Uterus (tissue), 4 donors: Measurements from ENCODE around the gene ESR2. TPM values are rescaled to one million over a fixed set of nuclear protein-coding genes. Genes with fewer than 3 reads are reported as not detected.

ENCODE experiments used
- DNase-seq, 2 donors: peaks; one replicate each; pipeline ENCODE4 v3.0.0-alpha.2; 2019 to 2020
- H3K27ac ChIP-seq, 2 donors: fragments of 200-600 bp; sonication (generic); 1 replicate in 1 of 2; 2 replicates in 1 of 2; pipeline ENCODE4 v1.5.1; 2016 to 2018
- H3K27me3 ChIP-seq, 2 donors: fragments of 200-600 bp; sonication (generic); one replicate each; pipeline ENCODE4 v1.5.1; 2018 to 2019; ENCODE audit warnings: control low read depth in 1 of 2
- H3K36me3 ChIP-seq, 2 donors: fragments of 200-600 bp; sonication (generic); one replicate each; pipeline ENCODE4 v1.5.1; 2019; ENCODE audit warnings: control low read depth in 1 of 2
- H3K4me1 ChIP-seq, 2 donors: fragments of 200-600 bp; sonication (generic); one replicate each; pipeline ENCODE4 v1.5.1; 2018 to 2019; ENCODE audit warnings: control low read depth in 1 of 2
- H3K4me3 ChIP-seq, 2 donors: fragments of 200-600 bp; sonication (generic); 1 replicate in 1 of 2; 2 replicates in 1 of 2; pipeline ENCODE4 v1.5.1; 2018 to 2019; ENCODE audit warnings: mild to moderate bottlenecking in 1 of 2
- H3K9me3 ChIP-seq, 2 donors: fragments of 200-600 bp; sonication (generic); one replicate each; pipeline ENCODE4 v1.5.1; 2019; ENCODE audit warnings: control low read depth in 1 of 2
- CTCF ChIP-seq, 4 experiments: fragments of 200-600 bp in 2 of 4; fragments of 450-650 bp in 2 of 4; sonication (generic) in 2 of 4; IDR thresholded peaks; one replicate each; pipeline ENCODE4 v1.5.1; 2016 to 2019; ENCODE audit warnings: antibody characterized with exemption in 4 of 4, mild to moderate bottlenecking in 2 of 4, moderate library complexity in 1 of 4
- POLR2A ChIP-seq, 2 donors: fragments of 450-650 bp; IDR thresholded peaks; one replicate each; pipeline ENCODE4 v1.6.1; 2016; ENCODE audit warnings: antibody characterized with exemption in 2 of 2, mild to moderate bottlenecking in 1 of 2, moderate library complexity in 1 of 2
- intact Hi-C: fragments of 100-400 bp; cut with DNase I; formaldehyde crosslinking; loops from one replicate; pipeline ENCODE4 v1.15.1; 2023; ENCODE audit warnings: low total_unique reads
- total RNA-seq, 4 donors: library from RNA; depleted of rRNA in 3 of 4; stranded (reverse); fragments of >200 nt in 3 of 4; gene quantifications; one replicate each; pipeline versions ENCODE4 v1.1.0 to v1.2.4, GENCODE V29; 2014 to 2023
- donor health status: DM: yes; HTN: yes; CAD: no.

Gene ESR2
- total RNA-seq, 4 donors from 2014 or later, result 0.41 to 8.2 (median 3.9) TPM

- TF ChIP-seq POLR2A (IDR thresholded peaks at IDR 0.05), result no peak
- TF ChIP-seq CTCF (IDR thresholded peaks at IDR 0.05), result no peak
- intact Hi-C loops, result no loop called here
Measured at GRCh38 chr14:64248689-64249088, 45.5 kb downstream of the ESR2 start.

GRCh38 chr14:64247195-64247594 lies 47.0 kb downstream of the ESR2 start:
- intact Hi-C loops, result no loop called here
- Histone ChIP-seq H3K4me1 (no peaks in the 10 kb centered on the region), H3K9me3 (no peaks in the 10 kb centered on the region), H3K27me3 (no peaks in the 10 kb centered on the region), H3K27ac (no peak overlapping the region), H3K4me3 (no peak overlapping the region), H3K36me3 (no peaks in the 10 kb centered on the region)
- TF ChIP-seq POLR2A (IDR thresholded peaks at IDR 0.05) (no peak), CTCF (IDR thresholded peaks at IDR 0.05) (no peak)
- no peak for DNase-seq

More at GRCh38 chr14:64248689-64249088, 45.5 kb downstream of the ESR2 start:
- Histone ChIP-seq H3K4me1 (no peaks in the 10 kb centered on the region), H3K27me3 (no peaks in the 10 kb centered on the region), H3K4me3 (no peak overlapping the region), H3K9me3 (no peaks in the 10 kb centered on the region), H3K36me3 (no peaks in the 10 kb centered on the region), H3K27ac (peak overlapping the region; percentile 39 to 44)
- no peak for DNase-seq

- intact Hi-C loops, result no loop called here
Measured at GRCh38 chr14:64246688-64247087, 47.5 kb downstream of the ESR2 start.

GRCh38 chr14:64245491-64245890 lies 48.7 kb downstream of the ESR2 start:
- Histone ChIP-seq H3K9me3 (no peaks in the 10 kb centered on the region), H3K27ac (no peak overlapping the region), H3K4me3 (no peak overlapping the region), H3K27me3 (no peaks in the 10 kb centered on the region), H3K36me3 (no peaks in the 10 kb centered on the region), H3K4me1 (no peaks in the 10 kb centered on the region)
- intact Hi-C loops, result no loop called here
- no peak for TF ChIP-seq CTCF (IDR thresholded peaks at IDR 0.05)
- TF ChIP-seq POLR2A (IDR thresholded peaks at IDR 0.05), result no peak
- DNase-seq, result no peak

More at GRCh38 chr14:64246688-64247087, 47.5 kb downstream of the ESR2 start:
- H3K27me3 ChIP-seq, result no peaks in the 10 kb centered on the region
- TF ChIP-seq POLR2A (IDR thresholded peaks at IDR 0.05) (no peak), CTCF (IDR thresholded peaks at IDR 0.05) (no peak)
- no peak overlapping the region for H3K4me3 ChIP-seq
- H3K27ac ChIP-seq, result no peak overlapping the region
- H3K4me1 ChIP-seq, result no peaks in the 10 kb centered on the region
- H3K36me3 ChIP-seq, result no peaks in the 10 kb centered on the region
- DNase-seq, result no peak
- H3K9me3 ChIP-seq, result no peaks in the 10 kb centered on the region

- Histone ChIP-seq H3K36me3 (no peaks in the 10 kb centered on the region), H3K4me3 (no peak overlapping the region), H3K27ac (no peak overlapping the region), H3K9me3 (no peaks in the 10 kb centered on the region), H3K27me3 (no peaks in the 10 kb centered on the region), H3K4me1 (no peaks in the 10 kb centered on the region)
- TF ChIP-seq POLR2A (IDR thresholded peaks at IDR 0.05) (no peak), CTCF (IDR thresholded peaks at IDR 0.05) (no peak)
- intact Hi-C loops, result no loop called here
- no peak for DNase-seq
Measured at GRCh38 chr14:64244279-64244678, 49.9 kb downstream of the ESR2 start.
